GM10847 (cell line): ENCODE results near the gene MRPL54.
A peak's percentile ranks its signal among the peaks of the same experiment; 100 is the strongest.

Experiments used
- POLR2A ChIP-seq: IDR thresholded peaks from 2 replicates; pipeline ENCODE4 v1.6.1; 2011; ENCODE audit not compliant: insufficient read length; ENCODE audit errors: extremely low read depth

The MRPL54 gene

DNA sequence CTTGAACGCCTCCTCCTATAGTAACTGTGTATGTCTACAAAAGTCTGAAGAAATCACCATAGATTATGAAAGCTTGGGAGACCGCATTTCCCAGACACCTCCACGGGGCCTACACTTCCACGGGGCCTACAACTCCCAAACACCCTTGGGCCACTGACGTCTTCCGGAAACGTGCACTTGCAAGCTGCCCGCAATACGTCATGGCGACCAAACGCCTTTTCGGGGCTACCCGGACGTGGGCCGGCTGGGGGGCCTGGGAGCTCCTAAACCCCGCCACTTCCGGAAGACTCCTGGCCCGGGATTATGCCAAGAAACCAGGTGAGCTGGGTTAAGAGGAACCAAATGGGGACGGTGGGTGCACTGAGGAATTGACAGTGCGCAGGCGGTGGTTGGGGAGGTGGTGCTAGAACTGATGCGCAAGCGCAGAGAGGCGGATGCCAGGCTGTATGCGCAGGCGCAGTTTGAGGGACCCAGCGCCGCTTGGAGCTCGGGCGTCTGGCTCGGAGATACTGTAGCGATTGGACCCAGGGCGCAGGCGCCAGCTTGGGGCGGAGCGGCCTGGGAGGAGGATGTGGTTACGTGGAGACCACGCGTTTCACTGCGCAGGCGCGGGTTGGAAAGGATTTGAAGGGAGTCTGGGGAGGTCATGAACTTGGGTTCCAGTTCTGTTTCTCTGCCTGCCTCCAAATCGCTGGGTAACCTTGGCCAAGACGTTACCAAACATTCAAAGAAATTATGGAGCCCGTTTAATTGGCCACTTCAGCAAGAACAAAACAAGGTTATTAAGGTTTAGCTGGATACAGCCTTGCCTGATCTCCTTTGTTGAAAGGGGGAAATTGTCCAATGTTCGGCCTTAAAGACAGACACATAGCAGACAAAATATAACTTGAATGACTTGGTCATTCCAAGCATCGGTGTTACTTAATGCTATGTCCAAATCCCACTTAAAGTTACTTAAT lies at the start of gene MRPL54:
TSS of gene MRPL54 (plus strand) at position 182 of the 959 bp plus-strand sequence. CDS start at position 201, 19 bp downstream.
- peak; percentile 71 for TF ChIP-seq POLR2A

GRCh38 chr19:3716147-3716668 lies 46.3 kb upstream of the MRPL54 start:
- no peak for TF ChIP-seq POLR2A

GRCh38 chr19:3719868-3720267 lies 42.6 kb upstream of the MRPL54 start:
- TF ChIP-seq POLR2A, result no peak

GRCh38 chr19:3720349-3720917 lies 42.0 kb upstream of the MRPL54 start:
- no peak for TF ChIP-seq POLR2A

- TF ChIP-seq POLR2A, result no peak
These were observed 41.2 kb upstream of the MRPL54 start for GRCh38 chr19:3721131-3721886.

- no peak for TF ChIP-seq POLR2A
These were observed 40.5 kb upstream of the MRPL54 start for GRCh38 chr19:3721887-3722442.

DNA sequence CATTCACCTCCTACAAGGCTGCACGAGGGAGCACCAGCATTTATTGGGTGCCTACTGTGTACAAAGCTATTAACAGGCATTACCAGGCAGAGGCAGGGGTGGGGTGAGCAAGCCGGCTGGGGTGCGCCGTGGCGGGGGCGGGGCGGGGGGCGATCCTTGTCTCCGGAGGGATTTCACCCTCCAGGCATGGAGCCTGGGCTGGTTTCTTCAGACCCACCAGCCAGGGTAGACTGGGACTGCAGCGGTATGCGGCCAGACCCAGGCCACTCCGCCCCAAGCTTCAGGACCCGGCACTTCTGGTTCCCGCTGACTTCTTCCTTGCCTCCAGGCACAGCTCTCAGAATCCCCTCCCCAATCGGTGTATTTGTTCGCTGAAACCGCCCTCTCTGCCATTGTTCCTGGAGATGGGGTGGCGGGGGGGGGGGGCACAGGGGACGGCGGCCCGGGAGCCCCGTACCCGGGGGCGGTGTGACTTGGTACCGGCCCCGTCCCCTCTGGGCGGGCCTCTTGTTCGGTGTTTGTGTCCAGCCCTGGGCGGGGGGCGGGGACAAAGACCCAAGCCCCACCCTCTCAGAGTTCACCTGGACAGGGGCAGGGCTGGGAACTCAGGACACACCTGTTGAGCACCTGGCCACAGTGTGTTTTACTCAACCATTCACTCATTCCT lies 39.9 kb upstream of the MRPL54 start:
- TF ChIP-seq POLR2A, result no peak

DNA sequence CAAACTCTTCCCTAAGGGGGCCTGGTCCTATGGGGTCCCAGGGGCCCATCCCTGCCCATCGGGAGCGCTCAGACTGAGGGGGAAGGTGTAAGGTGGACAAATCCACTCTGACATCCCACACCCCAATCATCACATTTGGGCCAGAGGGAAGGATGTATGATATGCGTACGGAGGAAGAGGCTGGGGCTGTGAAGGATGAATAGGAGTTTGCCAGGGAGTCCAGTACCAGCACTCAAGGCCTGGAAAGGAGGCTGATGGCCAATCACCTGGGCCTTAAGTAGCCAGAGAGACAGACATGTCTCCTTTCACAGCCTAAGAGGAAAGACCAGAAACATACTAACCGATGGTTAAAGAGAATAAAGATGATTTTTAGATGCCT lies 39.4 kb upstream of the MRPL54 start:
- no peak for TF ChIP-seq POLR2A

GRCh38 chr19:3723883-3724282 lies 38.6 kb upstream of the MRPL54 start:
- no peak for TF ChIP-seq POLR2A

DNA sequence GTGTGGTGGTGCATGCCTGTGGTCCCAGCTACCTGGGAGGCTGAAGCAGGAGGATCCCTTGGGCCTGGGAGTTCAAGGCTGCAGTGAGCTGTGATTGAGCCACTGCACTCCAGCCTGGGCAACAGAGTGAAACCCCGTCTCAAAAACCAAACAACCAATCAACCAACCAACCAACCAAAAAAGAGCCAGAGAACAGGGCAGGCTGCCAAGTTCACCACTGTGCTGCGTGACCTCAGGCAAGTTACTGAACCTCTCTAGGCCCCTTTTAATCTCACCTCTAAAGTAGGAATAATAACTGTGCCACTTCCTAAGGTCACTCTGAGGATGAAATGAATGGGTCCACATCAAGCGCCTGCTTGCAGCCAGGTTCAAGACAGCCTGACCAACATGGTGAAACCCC lies 37.4 kb upstream of the MRPL54 start:
- TF ChIP-seq POLR2A, result no peak

DNA sequence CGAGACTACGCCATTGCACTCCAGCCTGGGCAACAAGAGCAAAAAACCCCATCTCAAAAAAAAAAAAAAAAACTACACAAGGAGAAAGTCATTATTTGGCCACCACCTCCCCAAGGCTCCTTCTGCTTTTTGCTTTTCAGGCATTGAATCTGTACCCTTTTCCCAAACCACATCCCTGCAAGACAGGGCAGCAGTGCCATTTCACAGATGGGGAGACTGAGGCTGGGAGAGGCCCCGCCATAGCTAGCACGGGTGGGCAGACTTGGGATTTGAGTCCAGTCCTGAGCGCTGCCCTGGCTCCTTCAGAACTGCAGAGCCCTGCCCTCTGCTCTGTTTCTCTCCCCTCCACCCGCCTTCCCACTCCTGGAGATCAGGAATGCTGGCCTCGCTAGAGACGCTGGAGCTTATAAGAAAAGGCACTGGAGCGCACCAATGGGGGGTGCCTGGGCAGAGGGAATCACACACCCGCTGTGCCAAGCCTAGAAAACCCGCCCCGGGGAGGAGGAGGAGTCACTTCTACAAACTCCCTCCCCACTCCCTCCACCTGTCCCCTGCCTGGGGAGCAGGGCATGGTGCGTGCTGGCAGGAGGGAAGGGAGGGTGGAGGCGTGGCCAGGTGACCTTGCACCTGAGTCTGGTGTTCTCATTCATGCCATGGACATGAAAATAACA lies 36.7 kb upstream of the MRPL54 start:
- no peak for TF ChIP-seq POLR2A

DNA sequence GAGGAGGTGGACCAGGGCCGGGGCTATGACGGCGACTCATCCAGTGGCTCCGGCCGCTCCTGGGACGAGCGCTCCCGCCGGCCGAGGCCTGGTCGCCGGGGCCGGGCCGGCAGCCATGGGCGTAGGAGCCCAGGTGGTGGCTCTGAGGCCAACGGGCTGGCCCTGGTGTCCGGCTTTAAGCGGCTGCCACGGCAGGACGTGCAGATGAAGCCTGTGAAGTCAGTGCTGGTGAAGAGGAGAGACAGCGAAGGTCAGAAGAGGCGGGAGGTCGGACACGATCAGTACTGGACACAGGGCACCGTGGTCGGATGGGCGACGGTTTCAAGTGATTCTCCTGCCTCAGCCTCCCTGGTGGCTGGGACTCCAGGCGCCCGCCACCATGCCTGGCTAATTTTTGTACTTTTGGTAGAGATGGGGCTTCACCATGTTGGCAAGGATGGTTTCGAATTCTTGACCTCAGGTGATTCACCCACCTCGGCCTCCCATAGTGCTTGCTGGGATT lies 32.0 kb upstream of the MRPL54 start:
- TF ChIP-seq POLR2A, result no peak

DNA sequence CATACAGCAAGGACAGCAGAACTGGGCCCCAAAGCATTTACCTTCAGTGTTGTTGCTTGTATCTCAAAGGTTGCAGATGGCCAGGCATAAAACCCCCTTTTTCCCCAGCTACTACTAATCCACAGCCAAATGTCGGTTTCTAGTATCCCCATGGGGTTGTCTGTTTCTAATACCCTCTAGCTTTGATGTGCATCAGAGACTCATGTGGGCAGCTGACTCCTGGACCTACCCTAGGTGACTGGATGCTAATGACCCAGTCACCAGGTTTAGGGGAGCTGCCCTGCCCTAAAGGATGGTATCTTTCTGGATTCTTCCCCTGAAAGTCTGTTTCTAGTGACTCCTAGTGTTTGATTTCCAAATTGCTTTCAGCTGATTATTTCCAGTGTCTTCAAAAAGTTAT lies 30.4 kb upstream of the MRPL54 start:
- no peak for TF ChIP-seq POLR2A

GRCh38 chr19:3733549-3734309 lies 28.8 kb upstream of the MRPL54 start:
- no peak for TF ChIP-seq POLR2A

DNA sequence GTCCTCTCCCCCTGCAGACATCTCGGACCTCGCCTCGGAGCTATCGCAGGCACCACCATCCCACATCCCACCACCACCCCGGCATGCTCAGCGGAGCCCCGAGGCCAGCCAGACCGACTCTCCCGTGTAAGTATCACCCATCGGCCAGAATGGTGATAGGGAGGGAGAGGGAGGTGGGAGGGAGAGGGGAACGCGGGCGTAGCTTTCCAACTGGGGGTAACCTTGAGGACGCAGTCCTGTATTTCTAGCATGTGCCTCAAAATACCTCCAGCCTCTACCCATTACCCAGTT lies 28.2 kb upstream of the MRPL54 start:
- no peak for TF ChIP-seq POLR2A
